HG03520 (cell line): ENCODE results near the gene ZNF844.
"Not testable (repeated sequence)": the region's sequence is repeated elsewhere in the genome, so short reads cannot be mapped to it uniquely, and the experiment has no call there.

Source experiments
- ATAC-seq: cut with Tn5 transposase; IDR thresholded peaks from one replicate; pipeline ENCODE4 v1.9.1; 2021; ENCODE audit warnings: mild to moderate bottlenecking, moderate library complexity; ENCODE audit not compliant: unreplicated experiment

The ZNF844 gene

DNA sequence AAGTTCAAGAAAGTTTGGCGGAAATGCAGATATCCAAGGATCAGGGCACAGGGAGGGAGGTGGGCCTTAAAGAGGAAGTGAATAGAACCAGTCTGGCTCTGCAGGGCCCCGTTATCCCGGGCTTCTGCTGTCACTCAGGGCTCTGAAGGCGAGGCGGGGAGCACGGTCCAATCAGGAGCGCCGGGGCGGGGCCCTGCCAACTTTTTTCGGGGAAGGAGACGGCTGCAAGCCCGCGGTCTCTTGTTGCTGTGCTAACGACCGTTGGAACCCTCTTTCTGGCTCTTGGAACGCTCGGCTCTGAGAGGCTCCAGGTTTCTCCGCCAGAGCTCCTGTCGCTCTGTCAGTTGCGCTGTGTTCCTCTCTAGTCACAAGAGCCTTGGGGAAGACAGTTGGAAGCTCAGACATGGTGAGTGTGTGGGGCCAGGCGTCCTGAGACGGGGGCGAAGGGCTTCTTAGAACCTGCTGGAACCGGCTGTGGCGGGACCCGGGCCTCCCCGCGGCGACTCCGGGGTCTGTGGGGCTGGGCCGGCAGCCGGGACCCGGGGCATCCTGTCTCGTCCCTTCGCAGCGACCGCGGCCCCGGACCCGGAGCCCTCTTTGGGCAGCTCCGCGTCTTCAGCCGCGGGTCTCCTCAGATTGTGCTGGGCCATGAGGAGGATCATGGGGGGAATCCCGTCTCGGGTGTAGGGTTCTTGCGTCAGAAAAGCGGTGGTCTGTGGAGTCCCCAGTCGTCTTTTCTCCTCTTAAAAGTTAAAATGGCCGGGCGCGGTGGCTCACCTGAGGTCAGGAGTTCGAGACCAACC is 27.7 kb downstream of the ZNF844 start:
- no peak for ATAC-seq

DNA sequence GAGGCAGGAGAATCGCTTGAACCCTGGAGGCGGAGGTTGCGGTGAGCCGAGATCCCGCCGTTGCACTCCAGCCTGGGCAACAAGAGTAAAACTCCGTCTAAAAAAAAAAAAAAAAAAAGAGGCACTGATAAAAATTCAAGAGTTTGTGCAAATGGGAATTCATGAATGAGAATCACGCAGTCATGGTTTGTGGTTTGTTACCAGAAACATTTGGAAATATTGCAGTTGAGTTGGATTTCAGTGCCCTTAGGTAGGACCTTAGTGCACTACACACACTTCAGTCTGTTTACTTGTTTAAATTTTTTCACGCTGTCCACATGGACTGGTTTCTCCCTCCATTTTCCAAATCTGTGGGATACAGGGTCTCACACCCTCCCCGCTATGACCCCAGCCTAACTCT is 28.4 kb downstream of the ZNF844 start:
- no peak for ATAC-seq

DNA sequence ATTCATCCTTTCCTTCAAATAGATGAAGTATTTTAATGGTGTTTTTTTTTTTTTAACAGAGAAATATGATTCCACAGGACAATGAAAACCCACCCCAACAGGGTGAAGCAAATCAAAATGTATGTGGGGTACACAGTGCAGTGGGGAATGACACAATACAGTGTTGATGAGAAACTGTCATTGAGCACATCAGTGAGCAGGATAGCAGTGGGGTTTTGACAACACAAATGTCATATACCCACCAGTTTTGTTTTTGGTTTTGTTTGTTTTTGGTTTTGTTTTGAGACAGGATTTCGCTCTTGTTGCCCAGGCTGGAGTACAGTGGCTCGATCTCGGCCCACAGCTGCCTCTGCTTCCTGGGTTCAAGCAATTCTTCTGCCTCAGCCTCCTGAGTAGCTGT is 29.2 kb downstream of the ZNF844 start:
- no peak for ATAC-seq

DNA sequence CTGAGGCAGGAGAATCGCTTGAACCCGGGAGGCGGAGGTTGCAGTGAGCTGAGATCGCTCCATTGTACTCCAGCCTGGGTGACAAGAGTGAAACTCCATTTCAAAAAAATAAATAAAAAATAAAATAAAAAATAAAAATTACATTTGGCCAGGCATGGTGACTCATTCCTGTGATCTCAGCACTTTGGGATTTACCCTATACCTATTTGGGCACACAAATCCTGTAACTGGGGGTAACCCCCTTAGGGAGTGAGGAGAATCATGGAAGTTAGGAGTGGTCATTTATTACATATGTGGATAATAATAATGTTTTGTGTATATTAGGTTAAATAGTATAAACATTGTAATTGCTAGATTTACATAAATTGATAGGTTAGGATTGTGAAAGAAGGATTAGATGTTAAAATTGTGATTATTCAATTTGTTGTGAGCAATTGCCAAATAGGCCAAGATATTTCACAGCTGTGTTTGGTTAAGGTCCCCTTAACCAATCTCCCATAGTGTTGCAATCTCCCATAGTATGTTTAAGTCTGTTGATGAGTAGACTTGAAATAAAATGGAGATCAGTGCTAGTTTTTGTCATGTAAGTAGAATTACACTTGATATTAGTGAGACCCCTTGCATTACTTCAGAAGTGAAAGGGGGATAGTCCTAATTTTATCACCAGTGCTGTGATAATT is 30.7 kb downstream of the ZNF844 start:
- ATAC-seq: no peak

DNA sequence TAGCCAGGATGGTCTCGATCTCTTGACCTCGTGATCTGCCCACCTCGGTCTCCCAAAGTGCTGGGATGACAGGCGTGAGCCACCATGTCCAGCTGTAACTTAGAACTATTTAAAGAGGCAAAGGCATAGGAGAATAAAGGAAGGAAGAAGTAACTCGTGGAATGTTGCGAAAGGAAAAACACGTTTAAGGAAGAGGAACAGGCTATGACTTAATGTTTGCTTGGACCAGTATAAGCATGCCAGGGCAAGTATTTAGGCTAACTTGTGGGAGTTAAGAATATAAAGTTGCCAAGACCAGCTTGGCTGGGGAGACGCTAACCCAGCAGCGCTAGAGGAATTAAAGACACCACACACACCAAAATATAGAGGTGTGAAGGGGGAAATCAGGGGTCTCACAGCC is 33.5 kb downstream of the ZNF844 start:
- no peak for ATAC-seq

DNA sequence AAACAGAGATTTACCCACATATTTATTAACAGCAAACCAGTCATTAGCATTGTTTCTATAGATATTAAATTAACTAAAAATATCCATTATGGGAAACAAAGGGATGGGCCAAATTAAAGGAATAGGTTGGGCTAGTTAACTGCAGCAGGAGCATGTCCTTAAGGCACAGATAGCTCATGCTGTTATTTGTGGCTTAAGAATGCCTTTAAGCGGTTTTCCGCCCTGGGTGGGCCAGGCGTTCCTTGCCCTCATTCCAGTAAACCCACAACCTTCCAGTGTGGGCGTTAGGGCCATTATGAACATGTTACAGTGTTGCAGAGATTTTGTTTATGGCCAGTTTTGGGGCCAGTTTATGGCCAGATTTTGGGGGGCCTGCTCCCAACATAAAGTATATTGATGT is 39.4 kb downstream of the ZNF844 start:
- not testable (repeated sequence) for ATAC-seq

DNA sequence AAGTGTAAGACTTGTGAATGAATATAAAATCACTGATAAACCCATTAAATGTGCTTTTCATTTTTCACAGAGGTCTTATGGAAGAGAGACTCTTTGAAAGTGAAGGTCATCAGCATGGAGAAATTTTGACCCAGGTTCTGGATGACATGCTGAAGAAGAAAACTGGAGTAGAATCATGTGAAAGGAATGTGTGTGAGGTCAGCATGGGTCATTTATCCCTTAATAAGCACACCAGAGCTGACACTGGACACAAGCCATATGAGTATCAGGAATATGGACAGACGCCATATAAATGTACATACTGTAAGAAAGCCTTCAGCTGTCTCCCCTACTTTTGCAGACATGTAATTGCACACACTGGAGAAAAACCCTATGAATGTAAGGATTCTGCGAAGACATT is 46.6 kb downstream of the ZNF844 start:
- no peak for ATAC-seq

DNA sequence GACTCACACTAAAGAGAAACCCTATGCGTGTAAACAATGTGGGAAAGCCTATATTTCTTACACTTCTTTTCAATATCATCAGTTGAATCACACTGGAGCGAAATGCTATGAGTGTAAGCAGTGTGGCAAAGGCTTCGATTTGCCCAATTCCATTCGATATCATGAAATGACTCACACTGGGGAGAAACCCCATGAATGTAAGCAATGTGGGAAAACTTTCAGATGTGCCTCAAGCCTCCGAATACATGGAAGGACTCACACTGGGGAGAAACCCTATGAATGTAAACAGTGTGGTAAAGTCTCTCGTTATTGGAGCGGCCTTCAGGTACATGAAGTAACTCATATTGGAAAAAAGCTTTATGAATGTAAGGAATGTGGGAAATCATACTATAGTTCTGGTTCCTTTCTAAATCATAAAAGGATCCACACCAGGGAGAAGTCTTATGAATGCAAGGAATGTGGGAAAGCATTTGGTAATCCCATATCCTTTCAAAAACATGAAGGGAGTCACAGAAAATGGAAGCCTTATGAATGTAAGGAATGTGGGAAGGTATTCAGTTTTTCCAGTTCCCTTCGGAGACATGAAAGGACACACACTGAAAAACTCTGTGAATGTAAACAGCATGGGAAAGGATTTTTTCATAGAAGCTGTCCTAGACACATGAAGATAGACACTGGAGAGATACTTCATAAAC is 47.6 kb downstream of the ZNF844 start:
- no peak for ATAC-seq

DNA sequence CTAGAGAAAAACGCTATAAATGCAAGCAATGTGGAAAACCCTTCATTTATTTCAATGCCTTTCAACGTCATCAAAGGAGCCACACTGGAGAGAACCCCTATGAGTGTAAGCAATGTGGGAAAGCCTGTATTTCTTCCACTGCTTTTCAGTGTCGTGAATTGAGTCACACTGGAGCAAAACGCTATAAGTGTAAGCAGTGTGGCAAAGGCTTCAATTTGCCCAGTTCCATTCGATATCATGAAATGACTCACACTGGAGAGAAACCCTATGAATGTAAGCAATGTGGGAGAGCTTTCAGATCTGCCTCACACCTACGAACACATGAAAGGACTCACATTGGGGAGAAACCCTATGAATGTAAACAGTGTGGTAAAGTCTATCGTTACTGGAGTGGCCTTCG is 48.2 kb downstream of the ZNF844 start:
- ATAC-seq: no peak

DNA sequence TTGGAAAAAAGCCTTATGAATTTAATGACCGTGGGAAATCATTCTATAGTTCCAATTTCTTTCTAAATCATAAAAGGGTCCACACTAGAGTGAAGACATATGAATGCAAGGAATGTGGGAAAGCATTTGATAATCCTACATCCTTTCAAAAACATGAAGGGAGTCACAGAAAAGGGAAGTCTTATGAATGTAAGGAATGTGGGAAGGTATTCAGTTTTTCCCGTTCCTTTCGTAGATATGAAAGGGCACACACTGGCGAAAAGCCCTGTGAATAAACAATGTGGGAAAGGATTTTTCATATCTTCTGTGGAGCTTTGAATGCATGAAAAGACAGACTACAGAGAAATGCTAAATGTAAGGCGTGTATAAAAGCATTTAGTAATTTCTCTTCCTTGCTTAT is 48.6 kb downstream of the ZNF844 start:
- no peak for ATAC-seq

DNA sequence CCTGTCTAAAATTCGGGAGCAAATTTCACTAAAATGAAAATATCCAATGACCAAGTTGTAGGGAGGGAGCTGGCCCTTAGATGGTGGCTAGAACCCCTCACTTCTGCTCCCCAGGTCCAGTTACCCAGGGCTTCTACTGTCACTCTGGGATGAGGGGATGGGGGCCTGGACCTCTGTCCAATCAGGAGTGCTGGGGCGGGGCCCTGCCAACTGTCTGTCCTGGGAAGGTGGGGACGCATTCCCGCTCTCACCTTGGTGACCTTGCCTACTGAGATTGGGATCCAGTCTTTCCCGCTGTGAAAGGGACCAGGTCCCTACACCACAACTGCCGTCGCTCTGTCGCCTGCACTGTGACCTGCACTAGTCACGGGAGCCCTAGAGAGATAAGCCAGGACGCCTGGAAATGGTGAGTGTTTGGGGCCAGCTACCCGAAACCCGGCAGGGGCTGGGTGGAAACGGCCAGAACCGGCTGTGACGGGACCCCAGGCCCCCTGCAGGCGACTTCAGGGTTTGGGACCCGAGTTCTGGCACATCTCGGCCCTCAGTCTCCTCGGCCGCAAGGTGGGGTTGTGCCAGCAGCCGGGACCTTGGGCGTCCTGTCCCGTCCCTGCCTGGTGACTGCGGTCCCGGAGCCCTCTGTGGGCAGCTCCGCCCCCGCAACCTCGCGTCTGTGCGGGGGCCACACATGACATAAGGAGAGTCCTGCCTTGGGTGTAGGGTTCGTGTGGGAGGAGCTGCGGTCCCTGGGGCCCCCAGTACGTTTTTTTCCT is 52.9 kb downstream of the ZNF844 start:
- ATAC-seq: no peak

DNA sequence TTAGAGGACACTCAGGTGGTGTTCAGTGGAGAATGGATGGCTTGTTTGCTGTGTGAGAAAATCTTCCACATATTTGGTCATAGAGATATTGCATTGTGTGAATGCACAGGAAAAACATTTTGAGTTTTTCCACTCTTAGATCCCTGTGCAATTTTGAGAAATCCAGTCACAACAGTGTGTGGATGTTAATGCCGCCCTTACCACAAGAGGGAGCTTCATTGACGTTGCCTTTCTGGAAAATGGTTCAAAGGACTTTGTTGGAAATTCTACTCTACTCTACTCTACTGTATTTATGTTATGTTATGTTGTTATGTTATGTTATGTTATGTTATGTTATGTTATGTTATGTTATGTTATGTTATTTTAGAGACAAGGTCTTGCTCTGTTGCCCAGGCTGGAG is 62.2 kb downstream of the ZNF844 start:
- ATAC-seq: no peak
